Activated naive CD8-positive, alpha-beta T cell treated with anti-CD3 and anti-CD28 coated beads, Interleukin-2, amount 10 ng/mL, durations not matched to agents 7 days and 5 days (primary cell): ENCODE data around the gene RAD9A. TPM values are rescaled to one million over a fixed set of nuclear protein-coding genes. Genes with fewer than 3 reads are reported as not detected.

Source experiments
- ATAC-seq: fragments of 150-1000 bp; cut with Tn5 transposase; one replicate; pipeline ENCODE4 v1.10.0; 2021; ENCODE audit warnings: low read depth, moderate library complexity
- POLR2A ChIA-PET: fragments of 350-600 bp; sonication (Branson Sonifier 250); formaldehyde crosslinking; loops from one replicate; lab custom pipeline; 2021; ENCODE audit warnings: antibody characterized with exemption; lab: Charles Lee
- DNase-seq: peaks from one replicate; pipeline ENCODE4 v3.0.0; 2021
- H3K27ac Mint-ChIP-seq: one replicate; pipeline ENCODE4 v1.8.0; 2022; ENCODE audit warnings: mild to moderate bottlenecking, mixed read lengths
- H3K27me3 Mint-ChIP-seq: one replicate; pipeline ENCODE4 v1.8.0; 2022; ENCODE audit warnings: mild to moderate bottlenecking, moderate library complexity, mixed read lengths
- H3K36me3 Mint-ChIP-seq: one replicate; pipeline ENCODE4 v1.8.0; 2021; ENCODE audit warnings: mild to moderate bottlenecking, mixed read lengths
- H3K4me1 Mint-ChIP-seq: one replicate; pipeline ENCODE4 v1.8.0; 2021; ENCODE audit warnings: mixed read lengths
- H3K4me3 Mint-ChIP-seq: one replicate; pipeline ENCODE4 v1.8.0; 2022; ENCODE audit warnings: mild to moderate bottlenecking, moderate library complexity, mixed read lengths
- H3K9me3 Mint-ChIP-seq: one replicate; pipeline ENCODE4 v1.8.0; 2021; ENCODE audit warnings: mixed read lengths
- total RNA-seq, 2 experiments: library from RNA; stranded (reverse); gene quantifications; one replicate each; pipeline ENCODE4 v1.2.3, GENCODE V29; 2021

RAD9A gene
- 10 to 100 TPM; 65.3 to 67.1 TPM for total RNA-seq

GRCh38 chr11:67391304-67392182, at the start of gene RAD9A:
Gene RAD9A, plus strand, starts transcription at chr11:67391986. Its CDS starts 59 bp downstream, at chr11:67392045.
- H3K27ac Mint-ChIP-seq: peak within 1 kb of the TSS; percentile 75
- H3K27me3 Mint-ChIP-seq: no peaks in the 10 kb centered on the region
- peaks cover 36% of the 10 kb centered on the region for H3K4me1 Mint-ChIP-seq
- H3K36me3 Mint-ChIP-seq: peaks cover 8% of the 10 kb centered on the region
- ATAC-seq (peak; percentile 68), DNase-seq (peak; percentile 93)
- peak within 1 kb of the TSS; percentile 96 for H3K4me3 Mint-ChIP-seq
- POLR2A ChIA-PET: interaction anchor here (0.6 to 5.8 kb wide), 29 partner anchors 10 to 644 kb away, joined by 3 to 91 read pairs (median 5); partner anchors contain the start of genes AIP, ANKRD13D, CDK2AP2 and POLD4
- no peaks in the 10 kb centered on the region for H3K9me3 Mint-ChIP-seq

- Mint-ChIP-seq H3K4me3 (no peak overlapping the region), H3K27me3 (no peaks in the 10 kb centered on the region), H3K9me3 (no peaks in the 10 kb centered on the region), H3K36me3 (no peaks in the 10 kb centered on the region), H3K27ac (peak overlapping the region; percentile 82), H3K4me1 (peaks cover 26% of the 10 kb centered on the region)
- no peak for DNase-seq
- ATAC-seq: peak; percentile 70
- POLR2A ChIA-PET: interaction anchor here (0.6 to 1.9 kb wide), 3 partner anchors 9 to 40 kb away, joined by 3 to 12 read pairs (median 6); partner anchors contain the start of gene POLD4
Measured at GRCh38 chr11:67344264-67344663, 47.5 kb upstream of the RAD9A start.

- H3K4me3 Mint-ChIP-seq: no peak overlapping the region
- no peaks in the 10 kb centered on the region for H3K9me3 Mint-ChIP-seq
- POLR2A ChIA-PET: interaction anchor here (0.6 to 1.9 kb wide), 7 partner anchors 8 to 105 kb away, joined by 3 to 12 read pairs (median 3); partner anchors contain the start of genes POLD4 and PTPRCAP
- no peaks in the 10 kb centered on the region for H3K27me3 Mint-ChIP-seq
- no peaks in the 10 kb centered on the region for H3K36me3 Mint-ChIP-seq
- ATAC-seq (peak; percentile 47), DNase-seq (no peak)
- H3K4me1 Mint-ChIP-seq: peaks cover 26% of the 10 kb centered on the region
- peak overlapping the region; percentile 82 for H3K27ac Mint-ChIP-seq
Measured at GRCh38 chr11:67345247-67345919, 46.4 kb upstream of the RAD9A start.

- Mint-ChIP-seq H3K27ac (peak overlapping the region; percentile 82), H3K4me1 (peaks cover 29% of the 10 kb centered on the region), H3K4me3 (no peak overlapping the region), H3K36me3 (no peaks in the 10 kb centered on the region), H3K27me3 (no peaks in the 10 kb centered on the region), H3K9me3 (no peaks in the 10 kb centered on the region)
- DNase-seq (no peak), ATAC-seq (peak; percentile 57)
- POLR2A ChIA-PET: interaction anchor here (0.6 to 1.1 kb wide), 6 partner anchors 15 to 106 kb away, joined by 3 read pairs; partner anchors contain the start of gene PTPRCAP
Measured at GRCh38 chr11:67345920-67346819, 45.6 kb upstream of the RAD9A start.

DNA sequence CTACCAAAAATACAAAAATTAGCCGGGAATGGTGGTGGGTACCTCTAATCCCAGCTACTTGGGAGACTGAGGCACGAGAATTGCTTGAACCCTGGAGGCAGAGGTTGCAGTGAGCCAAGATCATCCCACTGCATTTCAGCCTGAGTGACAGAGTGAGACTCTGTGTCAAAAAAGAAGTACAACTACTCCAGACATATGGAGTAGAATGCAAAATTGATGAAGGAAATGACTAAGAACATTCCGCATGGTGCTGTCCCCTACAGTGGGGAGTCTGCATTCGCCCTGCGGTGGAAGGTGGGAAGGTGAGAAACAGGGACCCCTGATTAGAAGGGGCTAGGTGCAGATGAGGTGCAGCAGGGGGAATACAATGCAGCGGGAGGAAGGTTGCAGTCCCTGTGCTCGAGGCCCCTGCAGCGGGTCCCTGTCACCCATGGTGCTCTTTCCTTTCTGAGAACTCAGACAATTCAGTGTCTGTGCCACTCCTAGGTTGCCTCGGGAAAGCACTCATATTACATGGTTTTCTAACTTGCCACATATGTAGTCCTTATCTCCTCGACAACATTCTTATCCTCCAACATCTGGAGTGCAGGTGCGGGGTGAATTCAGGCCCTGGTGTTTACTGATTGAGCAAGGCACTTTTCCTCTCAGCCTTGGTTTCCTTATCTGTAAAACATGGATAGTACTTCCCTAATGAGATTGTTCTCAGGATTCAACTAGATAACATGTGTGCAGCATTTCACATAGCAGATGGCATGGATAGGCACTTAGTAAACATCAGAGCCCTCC, 43.6 kb upstream of the RAD9A start:
- Mint-ChIP-seq H3K36me3 (peaks cover 4% of the 10 kb centered on the region), H3K9me3 (no peaks in the 10 kb centered on the region), H3K27ac (no peak overlapping the region), H3K4me1 (peaks cover 36% of the 10 kb centered on the region), H3K4me3 (no peak overlapping the region), H3K27me3 (no peaks in the 10 kb centered on the region)
- DNase-seq (no peak), ATAC-seq (no peak)
- POLR2A ChIA-PET: no interaction called here

DNA sequence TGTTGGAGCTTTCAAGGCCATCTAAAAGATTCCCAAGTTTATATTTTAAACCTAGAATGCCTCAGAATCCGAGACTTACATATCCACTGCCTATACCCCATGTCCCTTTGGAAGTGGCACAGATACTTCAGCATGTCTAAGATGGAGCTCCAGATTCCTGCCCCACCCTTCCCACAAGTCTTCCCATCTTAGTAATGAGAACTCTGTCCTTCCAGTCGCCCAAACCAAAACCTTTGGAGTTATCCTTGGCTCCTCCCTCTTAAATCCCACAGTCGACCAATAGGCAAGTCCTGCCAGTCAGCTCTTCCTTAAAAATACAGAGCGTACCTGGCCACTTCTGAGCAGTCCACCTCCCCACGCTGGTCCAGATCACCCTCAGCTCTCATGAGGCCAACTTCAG, 42.8 kb upstream of the RAD9A start:
- no peak for DNase-seq
- Mint-ChIP-seq H3K27ac (no peak overlapping the region), H3K36me3 (peaks cover 4% of the 10 kb centered on the region), H3K9me3 (no peaks in the 10 kb centered on the region), H3K4me1 (peaks cover 39% of the 10 kb centered on the region), H3K4me3 (no peak overlapping the region), H3K27me3 (no peaks in the 10 kb centered on the region)
- ATAC-seq: no peak
- POLR2A ChIA-PET: interaction anchor here (0.6 to 1.7 kb wide), 2 partner anchors 33 kb away, joined by 3 to 6 read pairs; no protein-coding TSS in a partner anchor

DNA sequence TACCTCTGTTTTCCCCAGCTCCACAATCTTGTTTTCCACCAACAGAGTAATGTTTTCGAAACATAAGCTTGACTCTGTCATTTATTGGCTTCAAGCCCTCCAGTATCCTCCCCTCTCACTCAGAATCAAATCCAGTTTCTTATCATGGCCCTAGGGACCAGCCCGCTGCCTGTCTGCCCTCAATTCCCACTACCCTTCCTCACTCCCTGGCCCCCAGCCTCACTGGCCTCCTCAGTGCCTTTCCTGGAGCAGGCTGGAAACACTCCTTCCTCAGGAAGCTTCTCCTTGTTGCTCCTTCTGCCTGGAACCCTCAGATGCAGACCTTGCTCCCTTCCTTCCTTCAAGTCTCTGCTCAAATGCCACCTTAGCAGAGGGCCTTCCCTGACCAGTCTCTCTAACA, 42.3 kb upstream of the RAD9A start:
- Mint-ChIP-seq H3K9me3 (no peaks in the 10 kb centered on the region), H3K4me1 (peaks cover 38% of the 10 kb centered on the region), H3K27me3 (no peaks in the 10 kb centered on the region), H3K36me3 (peaks cover 4% of the 10 kb centered on the region), H3K27ac (no peak overlapping the region), H3K4me3 (no peak overlapping the region)
- POLR2A ChIA-PET: interaction anchor here (0.6 to 1.7 kb wide), 2 partner anchors 33 kb away, joined by 3 to 6 read pairs; no protein-coding TSS in a partner anchor
- ATAC-seq (no peak), DNase-seq (no peak)

DNA sequence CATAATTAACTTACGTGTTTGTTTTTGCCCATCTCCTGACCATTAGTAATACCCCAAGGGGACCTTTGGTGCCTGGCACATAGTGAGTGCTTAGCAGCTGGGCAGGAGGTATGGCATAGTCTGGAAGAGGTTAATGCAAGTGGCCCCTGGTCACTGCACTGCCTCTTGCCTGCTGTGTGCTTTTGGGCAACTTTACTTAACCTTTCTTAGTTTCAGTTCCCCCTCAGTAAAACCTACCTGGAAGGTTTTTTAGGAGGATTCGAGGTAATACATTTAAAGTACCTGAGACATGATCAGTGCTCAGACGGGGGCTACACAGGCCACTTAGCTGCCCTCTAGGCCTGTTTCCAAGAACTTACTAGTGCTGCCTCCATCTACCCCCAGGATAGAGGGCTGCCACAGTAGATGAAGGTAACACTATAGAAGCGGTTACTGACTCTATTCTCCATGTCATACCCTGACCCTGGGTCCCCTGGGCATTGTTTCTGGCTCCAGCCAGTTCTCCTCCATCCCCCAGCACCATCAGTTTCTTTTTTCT, 41.8 kb upstream of the RAD9A start:
- H3K36me3 Mint-ChIP-seq: peaks cover 4% of the 10 kb centered on the region
- H3K4me3 Mint-ChIP-seq: no peak overlapping the region
- peaks cover 34% of the 10 kb centered on the region for H3K4me1 Mint-ChIP-seq
- ATAC-seq: no peak
- no peak overlapping the region for H3K27ac Mint-ChIP-seq
- H3K27me3 Mint-ChIP-seq: no peaks in the 10 kb centered on the region
- POLR2A ChIA-PET: interaction anchor here (0.6 to 1.7 kb wide), 3 partner anchors 15 to 37 kb away, joined by 3 to 6 read pairs (median 6); no protein-coding TSS in a partner anchor
- no peaks in the 10 kb centered on the region for H3K9me3 Mint-ChIP-seq
- DNase-seq: no peak

DNA sequence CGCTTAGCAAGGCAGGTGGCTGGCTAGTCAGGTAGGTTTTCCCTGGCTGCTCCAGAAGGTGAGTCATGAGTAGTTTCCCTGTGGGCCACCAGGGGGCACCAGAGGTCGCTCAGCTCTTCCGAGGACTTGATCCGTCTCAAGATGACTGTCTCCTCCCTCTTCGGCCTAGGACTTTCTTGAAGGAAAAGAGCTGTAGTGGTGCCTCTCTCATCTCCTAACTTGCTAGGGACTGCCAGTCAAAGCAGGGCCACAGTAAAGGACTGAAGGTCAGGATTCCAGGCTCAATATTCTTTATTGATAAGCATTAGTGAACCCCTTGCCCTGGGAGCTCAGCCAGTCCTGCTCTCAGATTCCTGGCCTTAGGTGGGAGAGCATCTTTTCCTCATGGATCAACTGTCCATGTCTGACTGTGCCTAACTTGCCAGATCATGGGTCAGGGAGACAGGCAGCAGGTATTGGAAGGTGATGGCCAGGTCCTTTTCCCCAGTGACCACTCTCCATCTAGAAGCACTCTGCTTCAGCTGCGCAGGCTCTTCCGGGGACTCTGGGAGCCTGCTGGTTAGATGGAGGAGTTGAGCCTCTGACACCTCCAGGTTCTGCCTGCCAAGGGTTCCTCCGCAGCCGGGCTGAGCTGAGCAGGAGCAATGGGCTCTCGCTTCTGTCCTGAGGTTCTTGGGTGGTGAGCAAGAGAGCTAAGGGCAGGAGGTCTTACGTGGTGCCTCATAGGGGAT, 40.3 kb upstream of the RAD9A start:
- Mint-ChIP-seq H3K36me3 (peaks cover 4% of the 10 kb centered on the region), H3K4me3 (peak overlapping the region; percentile 64), H3K9me3 (no peaks in the 10 kb centered on the region), H3K27me3 (no peaks in the 10 kb centered on the region), H3K4me1 (peaks cover 25% of the 10 kb centered on the region), H3K27ac (peak overlapping the region; percentile 77)
- ATAC-seq (no peak), DNase-seq (peak; percentile 73)
- POLR2A ChIA-PET: interaction anchor here (0.6 to 4.8 kb wide), 14 partner anchors 11 to 270 kb away, joined by 3 to 42 read pairs (median 4); partner anchors contain the start of genes CLCF1, GRK2 and PTPRCAP

GRCh38 chr11:67352546-67353316, 39.1 kb upstream of the RAD9A start:
- Mint-ChIP-seq H3K27me3 (no peaks in the 10 kb centered on the region), H3K36me3 (peaks cover 4% of the 10 kb centered on the region), H3K4me3 (peak overlapping the region; percentile 98), H3K9me3 (no peaks in the 10 kb centered on the region), H3K27ac (peak overlapping the region; percentile 100), H3K4me1 (peaks cover 29% of the 10 kb centered on the region)
- POLR2A ChIA-PET: interaction anchor here (0.6 to 4.8 kb wide), 36 partner anchors 8 to 223 kb away, joined by 3 to 42 read pairs (median 6); partner anchors contain the start of genes AIP, ANKRD13D, CLCF1 and GRK2
- DNase-seq (no peak), ATAC-seq (peak; percentile 60)
